Transverse colon (tissue), 4 donors: Measurements from ENCODE around the gene BCL2L12. TPM values are rescaled to one million over a fixed set of nuclear protein-coding genes. Genes with fewer than 3 reads are reported as not detected.
"Not testable (repeated sequence)": the region's sequence is repeated elsewhere in the genome, so short reads cannot be mapped to it uniquely, and the experiment has no call there.

Experiments used
- DNase-seq: peaks from one replicate; pipeline ENCODE4 v3.0.0-alpha.2; 2019
- H3K27ac ChIP-seq, 4 donors: fragments of 200-600 bp; sonication (generic); 2 replicates each; pipeline ENCODE4 v1.5.1; 2016 to 2018; ENCODE audit warnings: inconsistent platforms in 4 of 4
- H3K27me3 ChIP-seq: fragments of 200-600 bp; sonication (generic); 2 replicates; pipeline ENCODE4 v1.5.1; 2017; ENCODE audit warnings: inconsistent platforms
- H3K36me3 ChIP-seq, 4 donors: fragments of 200-600 bp; sonication (generic); 2 replicates each; pipeline ENCODE4 v1.5.1; 2017 to 2019; ENCODE audit warnings: inconsistent platforms in 4 of 4
- H3K4me1 ChIP-seq, 4 donors: fragments of 200-600 bp; sonication (generic); 2 replicates each; pipeline ENCODE4 v1.5.1; 2017 to 2020; ENCODE audit warnings: inconsistent platforms in 4 of 4
- H3K4me3 ChIP-seq, 4 donors: fragments of 200-600 bp; sonication (generic); 1 replicate in 1 of 4; 2 replicates in 3 of 4; pipeline versions ENCODE4 v1.5.1 to v1.6.1; 2017 to 2019; ENCODE audit warnings: inconsistent platforms in 4 of 4
- H3K9me3 ChIP-seq, 2 donors: fragments of 200-600 bp; sonication (generic); 2 replicates each; pipeline ENCODE4 v1.5.1; 2017 to 2019; ENCODE audit warnings: inconsistent platforms in 2 of 2
- CTCF ChIP-seq, 5 experiments: fragments of 200-600 bp in 3 of 5; fragments of 450-650 bp in 2 of 5; sonication (generic) in 3 of 5; IDR thresholded peaks; 1 replicate in 2 of 5; 2 replicates in 3 of 5; pipeline ENCODE4 v1.5.1; 2016 to 2017; ENCODE audit warnings: antibody characterized with exemption in 5 of 5, inconsistent platforms in 3 of 5, mild to moderate bottlenecking in 2 of 5, moderate library complexity in 1 of 5
- EP300 ChIP-seq: sonication (generic); formaldehyde crosslinking; IDR thresholded peaks from one replicate; pipeline ENCODE4 v1.6.1; 2017; ENCODE audit warnings: antibody characterized with exemption, low read depth
- POLR2A ChIP-seq: fragments of 450-650 bp; IDR thresholded peaks from one replicate; pipeline ENCODE4 v1.6.1; 2016; ENCODE audit warnings: antibody characterized with exemption, mild to moderate bottlenecking, moderate library complexity
- POLR2AphosphoS5 ChIP-seq, 3 donors: sonication (generic); formaldehyde crosslinking; IDR thresholded peaks; one replicate each; pipeline ENCODE4 v1.6.1; 2016; ENCODE audit warnings: antibody characterized with exemption in 3 of 3
- WGBS, 2 donors: methylation state at CpG; one replicate each; pipeline ENCODE4 v1.1.5; 2018; ENCODE audit warnings: low coverage in 1 of 2; 5-methylcytosine and 5-hydroxymethylcytosine counted together
- in situ Hi-C, 4 donors: fragments of 200-750 bp; cut with MboI; loops; one replicate each; pipeline versions ENCODE4 v1.15.0 to v1.15.1; 2017; ENCODE audit warnings: low sequenced_read_pairs in 3 of 4, low pct_ligation_motif_present in 1 of 4, low pct_unique_long_range_greater_than_20kb in 1 of 4
- intact Hi-C: fragments of 100-400 bp; cut with DNase I; formaldehyde crosslinking; loops from one replicate; pipeline ENCODE4 v1.15.1; 2023; ENCODE audit warnings: low total_unique reads
- total RNA-seq, 4 donors: library from RNA; depleted of rRNA; stranded (reverse); fragments of >200 nt; gene quantifications; one replicate each; pipeline ENCODE4 v1.1.0, GENCODE V29; 2016

The BCL2L12 gene
- 10 to 100 TPM in 1 of 4 donors, 1 to 10 TPM in 3; 5.4 to 10.2 (median 6.9) TPM for total RNA-seq

GRCh38 chr19:49665351-49666119 is at the start of gene BCL2L12, which contains the start of gene IRF3:
BCL2L12 (plus strand) TSS chr19:49665933; CDS start chr19:49666693, 760 bp downstream.
IRF3 (minus strand) TSS chr19:49665857; CDS start chr19:49664838, 1,019 bp downstream.
- peaks cover 0 to 14% (median 4%) of the 10 kb centered on the region in 4 donors for H3K36me3 ChIP-seq
- DNase-seq, result peak; percentile 99
- in situ Hi-C loops (loop anchor here in 1 of 4 donors (10.0 kb wide), 1 partner anchor 81 kb away; the partner anchor contains the start of genes NOSIP and PRRG2), intact Hi-C loops (no loop called here)
- H3K9me3 ChIP-seq, result no peaks in the 10 kb centered on the region
- H3K4me1 ChIP-seq, result peaks cover 7 to 25% (median 22%) of the 10 kb centered on the region in 4 donors
- H3K27ac ChIP-seq, result peak within 1 kb of the TSS; percentile 88 to 100 (median 95)
- no peaks in the 10 kb centered on the region for H3K27me3 ChIP-seq
- TF ChIP-seq POLR2AphosphoS5 (IDR thresholded peaks at IDR 0.05), result peak; percentile 80 to 87 (median 87)
- peak; percentile 82 for TF ChIP-seq POLR2A
- TF ChIP-seq CTCF (IDR thresholded peaks at IDR 0.05), result no peak
- 0% methylated on average over 7 to 50 of the region's 50 CpGs for whole genome bisulfite sequencing, 2 donors
- H3K4me3 ChIP-seq, result peak within 1 kb of the TSS; percentile 63 to 93 (median 80)

- TF ChIP-seq POLR2A, result no peak
- TF ChIP-seq EP300, result no peak
- no peak for TF ChIP-seq POLR2AphosphoS5 (IDR thresholded peaks at IDR 0.05)
- no peak for TF ChIP-seq CTCF (IDR thresholded peaks at IDR 0.05)
- Histone ChIP-seq H3K4me1 (no peaks in the 10 kb centered on the region), H3K9me3 (no peaks in the 10 kb centered on the region), H3K36me3 (peaks cover 0 to 35% (median 16%) of the 10 kb centered on the region in 4 donors), H3K27me3 (no peaks in the 10 kb centered on the region), H3K4me3 (no peak overlapping the region), H3K27ac (no peak overlapping the region)
- intact Hi-C loops, result no loop called here
- 97% methylated on average over 7 of the region's 7 CpGs; no CpG with 5 or more reads in 1 of the 2 donors for WGBS, 2 donors
- in situ Hi-C loops, result no loop called here
- no peak for DNase-seq
These were observed 49.2 kb upstream of the BCL2L12 start for GRCh38 chr19:49616532-49616931.

- DNase-seq, result no peak
- intact Hi-C loops, result no loop called here
- WGBS, 2 donors, result 87 to 93% methylated on average over 4 to 7 of the region's 7 CpGs
- Histone ChIP-seq H3K36me3 (peaks cover 0 to 35% (median 16%) of the 10 kb centered on the region in 4 donors), H3K4me3 (no peak overlapping the region), H3K9me3 (no peaks in the 10 kb centered on the region), H3K4me1 (no peaks in the 10 kb centered on the region), H3K27me3 (no peaks in the 10 kb centered on the region), H3K27ac (no peak overlapping the region)
- in situ Hi-C loops, result no loop called here
- no peak for TF ChIP-seq EP300
- TF ChIP-seq POLR2A, result no peak
- no peak for TF ChIP-seq CTCF (IDR thresholded peaks at IDR 0.05)
- no peak for TF ChIP-seq POLR2AphosphoS5 (IDR thresholded peaks at IDR 0.05)
These were observed 48.8 kb upstream of the BCL2L12 start for GRCh38 chr19:49616945-49617344.

- in situ Hi-C loops, result not testable (repeated sequence)
These were observed 47.9 kb upstream of the BCL2L12 start for GRCh38 chr19:49617860-49618259.

More at GRCh38 chr19:49617860-49618259, 47.9 kb upstream of the BCL2L12 start:
- H3K27me3 ChIP-seq, H3K27ac ChIP-seq, H3K4me1 ChIP-seq, H3K4me3 ChIP-seq, intact Hi-C loops, DNase-seq, H3K9me3 ChIP-seq: not testable (repeated sequence)
- WGBS, 2 donors, result 92 to 93% methylated on average over 12 to 13 of the region's 13 CpGs
- peaks cover 0 to 35% (median 16%) of the 10 kb centered on the region in 4 donors for H3K36me3 ChIP-seq
